ENCODE results near the gene TNRC18. TPM values are rescaled to one million over a fixed set of nuclear protein-coding genes. Genes with fewer than 3 reads are reported as not detected.

Gene TNRC18
- total and polyA plus RNA-seq, 7 donors: 5.9 to 27.9 (median 18.5) TPM

GRCh38 chr7:5448378-5449037, 24.9 kb upstream of the TNRC18 start:
- ATAC-seq (no peak), DNase-seq (no peak)

GRCh38 chr7:5445981-5446594, 22.5 kb upstream of the TNRC18 start:
- WGBS, 3 donors: 48 to 66% (median 48%) methylated on average over 19 of the region's 19 CpGs
- Histone ChIP-seq H3K27me3 (ENCODE audit: insufficient read depth in 3 of 3, low read length in 2 of 3) (no peaks in the 10 kb centered on the region), H3K36me3 (ENCODE audit: insufficient read depth in 1 of 2, low read depth in 1 of 2) (no peaks in the 10 kb centered on the region), H3K4me3 (no peak overlapping the region), H3K9me3 (no peaks in the 10 kb centered on the region), H3K27ac (no peak overlapping the region), H3K4me1 (no peaks in the 10 kb centered on the region)
- DNase-seq (no peak), ATAC-seq (no peak)
- TF ChIP-seq, protein P1, sequence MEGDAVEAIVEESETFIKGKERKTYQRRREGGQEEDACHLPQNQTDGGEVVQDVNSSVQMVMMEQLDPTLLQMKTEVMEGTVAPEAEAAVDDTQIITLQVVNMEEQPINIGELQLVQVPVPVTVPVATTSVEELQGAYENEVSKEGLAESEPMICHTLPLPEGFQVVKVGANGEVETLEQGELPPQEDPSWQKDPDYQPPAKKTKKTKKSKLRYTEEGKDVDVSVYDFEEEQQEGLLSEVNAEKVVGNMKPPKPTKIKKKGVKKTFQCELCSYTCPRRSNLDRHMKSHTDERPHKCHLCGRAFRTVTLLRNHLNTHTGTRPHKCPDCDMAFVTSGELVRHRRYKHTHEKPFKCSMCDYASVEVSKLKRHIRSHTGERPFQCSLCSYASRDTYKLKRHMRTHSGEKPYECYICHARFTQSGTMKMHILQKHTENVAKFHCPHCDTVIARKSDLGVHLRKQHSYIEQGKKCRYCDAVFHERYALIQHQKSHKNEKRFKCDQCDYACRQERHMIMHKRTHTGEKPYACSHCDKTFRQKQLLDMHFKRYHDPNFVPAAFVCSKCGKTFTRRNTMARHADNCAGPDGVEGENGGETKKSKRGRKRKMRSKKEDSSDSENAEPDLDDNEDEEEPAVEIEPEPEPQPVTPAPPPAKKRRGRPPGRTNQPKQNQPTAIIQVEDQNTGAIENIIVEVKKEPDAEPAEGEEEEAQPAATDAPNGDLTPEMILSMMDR (IDR thresholded peaks at IDR 0.05): no peak
- intact Hi-C loops (cut with DNase I): no loop called here

More at GRCh38 chr7:5448378-5449037, 24.9 kb upstream of the TNRC18 start:
- Histone ChIP-seq H3K9me3 (no peaks in the 10 kb centered on the region), H3K36me3 (ENCODE audit: insufficient read depth in 1 of 2, low read depth in 1 of 2) (no peaks in the 10 kb centered on the region), H3K27me3 (ENCODE audit: insufficient read depth in 3 of 3, low read length in 2 of 3) (no peaks in the 10 kb centered on the region), H3K27ac (no peak overlapping the region), H3K4me3 (no peak overlapping the region), H3K4me1 (no peaks in the 10 kb centered on the region)
- WGBS, 3 donors: 76 to 83% (median 83%) methylated on average over 15 of the region's 15 CpGs
- TF ChIP-seq, protein P1 (IDR thresholded peaks at IDR 0.05): no peak
- intact Hi-C loops (cut with DNase I): no loop called here

GRCh38 chr7:5443678-5444077, 20.0 kb upstream of the TNRC18 start:
- peak; percentile 23 to 56 (median 42) for ATAC-seq
- TF ChIP-seq, protein P1 (IDR thresholded peaks at IDR 0.05): no peak
- Histone ChIP-seq H3K27ac (no peak overlapping the region), H3K4me1 (no peaks in the 10 kb centered on the region), H3K4me3 (no peak overlapping the region), H3K27me3 (ENCODE audit: insufficient read depth in 3 of 3, low read length in 2 of 3) (no peaks in the 10 kb centered on the region), H3K9me3 (no peaks in the 10 kb centered on the region), H3K36me3 (ENCODE audit: insufficient read depth in 1 of 2, low read depth in 1 of 2) (no peaks in the 10 kb centered on the region)
- 57 to 86% (median 59%) methylated on average over 16 of the region's 16 CpGs for WGBS, 3 donors
- DNase-seq: no peak
- intact Hi-C loops (cut with DNase I): no loop called here

- intact Hi-C loops (cut with DNase I): no loop called here
- TF ChIP-seq, protein P1 (IDR thresholded peaks at IDR 0.05): no peak
- H3K27me3 ChIP-seq (ENCODE audit: insufficient read depth in 3 of 3, low read length in 2 of 3): no peaks in the 10 kb centered on the region
- no peaks in the 10 kb centered on the region for H3K36me3 ChIP-seq (ENCODE audit: insufficient read depth in 1 of 2, low read depth in 1 of 2)
- DNase-seq: no peak
- no peak overlapping the region for H3K27ac ChIP-seq
- H3K4me3 ChIP-seq: no peak overlapping the region
- 75 to 85% (median 79%) methylated on average over 20 of the region's 20 CpGs for WGBS, 3 donors
- no peak for ATAC-seq
- H3K9me3 ChIP-seq: no peaks in the 10 kb centered on the region
- peaks cover 3% of the 10 kb centered on the region for H3K4me1 ChIP-seq
Observed at GRCh38 chr7:5442757-5443305, 19.2 kb upstream of the TNRC18 start.

Data from psoas muscle (tissue), 8 donors.